ENCODE data around the gene PPIL4. TPM values are rescaled to one million over a fixed set of nuclear protein-coding genes. Genes with fewer than 3 reads are reported as not detected.

PPIL4 gene
- total and polyA plus RNA-seq, 10 of the 15 experiments (the other 5 are each of a cell fraction or from before 2014, with no cell fraction given) = 8.0 to 28.4 (median 24.3) TPM

- TF ChIP-seq NFIC (IDR thresholded peaks at IDR 0.05; ENCODE audit: low read depth, low read length) = no peak
Observed at GRCh38 chr6:149541139-149541538, 4.7 kb downstream of the PPIL4 start (continued).

DNA sequence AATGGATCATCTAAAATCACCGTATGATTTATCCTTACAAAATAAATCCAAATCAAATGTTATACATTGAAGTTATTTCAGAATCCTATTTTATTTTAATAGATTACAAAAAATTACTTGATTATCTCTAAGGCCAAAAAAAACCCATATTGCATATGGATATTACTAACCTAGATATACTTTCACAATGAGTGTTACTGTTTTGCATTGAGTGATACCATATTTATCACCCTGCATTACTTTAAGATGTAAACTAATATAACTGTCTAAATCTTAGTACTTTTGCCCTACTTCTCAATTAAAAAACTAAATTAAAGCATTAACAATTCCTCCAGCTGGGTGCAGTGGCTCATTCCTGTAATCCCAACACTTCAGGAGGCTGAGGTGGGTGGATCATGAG, 11.1 kb downstream of the PPIL4 start:
- no peak overlapping the region for H3K4me2 ChIP-seq (ENCODE audit: control insufficient read depth, insufficient read depth)
- H3K27me3 ChIP-seq (replicated peaks in 1 of 2; ENCODE audit: control insufficient read depth in 2 of 2, insufficient read depth in 2 of 2, low read length in 1 of 2) = no peaks in the 10 kb centered on the region
- ChIA-PET RAD21 (ENCODE audit: unreplicated experiment) (no interaction called here), POLR2A (no interaction called here), SMC1A (ENCODE audit: uncharacterized antibody, unreplicated experiment) (interaction anchor here (2.0 kb wide), 1 partner anchor 12 kb away, joined by 5 read pairs; no protein-coding TSS in a partner anchor), CTCF (no interaction called here)
- 100% methylated on average over 1 of the region's 1 CpG for WGBS (ENCODE audit: insufficient coverage, insufficient replicate concordance, low lambda C conversion rate, missing lambda C conversion rate)
- BruUV-seq (replicated peaks) = no TSS peak
- TF ChIP-seq GATAD2B (conservative IDR thresholded peaks at IDR 0.05; ENCODE audit: low read depth) (no peak), CBX5 (IDR thresholded peaks at IDR 0.05; ENCODE audit: low read depth) (no peak), ZNF217 (IDR thresholded peaks at IDR 0.05) (no peak), ETV6 (conservative IDR thresholded peaks at IDR 0.05 in 1 of 2, IDR thresholded peaks at IDR 0.05 in 1 of 2; ENCODE audit: borderline replicate concordance in 1 of 2, low read depth in 1 of 2) (no peak), SIX5 (IDR thresholded peaks at IDR 0.05; ENCODE audit: low read depth, low read length, severe bottlenecking) (no peak), PAX5 (IDR thresholded peaks at IDR 0.05; ENCODE audit: borderline replicate concordance, low read depth, low read length) (no peak), NFIC (IDR thresholded peaks at IDR 0.05; ENCODE audit: low read depth, low read length) (no peak)
- TF ChIP-seq, protein P1, sequence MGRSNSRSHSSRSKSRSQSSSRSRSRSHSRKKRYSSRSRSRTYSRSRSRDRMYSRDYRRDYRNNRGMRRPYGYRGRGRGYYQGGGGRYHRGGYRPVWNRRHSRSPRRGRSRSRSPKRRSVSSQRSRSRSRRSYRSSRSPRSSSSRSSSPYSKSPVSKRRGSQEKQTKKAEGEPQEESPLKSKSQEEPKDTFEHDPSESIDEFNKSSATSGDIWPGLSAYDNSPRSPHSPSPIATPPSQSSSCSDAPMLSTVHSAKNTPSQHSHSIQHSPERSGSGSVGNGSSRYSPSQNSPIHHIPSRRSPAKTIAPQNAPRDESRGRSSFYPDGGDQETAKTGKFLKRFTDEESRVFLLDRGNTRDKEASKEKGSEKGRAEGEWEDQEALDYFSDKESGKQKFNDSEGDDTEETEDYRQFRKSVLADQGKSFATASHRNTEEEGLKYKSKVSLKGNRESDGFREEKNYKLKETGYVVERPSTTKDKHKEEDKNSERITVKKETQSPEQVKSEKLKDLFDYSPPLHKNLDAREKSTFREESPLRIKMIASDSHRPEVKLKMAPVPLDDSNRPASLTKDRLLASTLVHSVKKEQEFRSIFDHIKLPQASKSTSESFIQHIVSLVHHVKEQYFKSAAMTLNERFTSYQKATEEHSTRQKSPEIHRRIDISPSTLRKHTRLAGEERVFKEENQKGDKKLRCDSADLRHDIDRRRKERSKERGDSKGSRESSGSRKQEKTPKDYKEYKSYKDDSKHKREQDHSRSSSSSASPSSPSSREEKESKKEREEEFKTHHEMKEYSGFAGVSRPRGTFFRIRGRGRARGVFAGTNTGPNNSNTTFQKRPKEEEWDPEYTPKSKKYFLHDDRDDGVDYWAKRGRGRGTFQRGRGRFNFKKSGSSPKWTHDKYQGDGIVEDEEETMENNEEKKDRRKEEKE (IDR thresholded peaks at IDR 0.05) = no peak
- H3K27ac ChIP-seq (ENCODE audit: control insufficient read depth, insufficient read depth) = no peak overlapping the region
- H4K20me1 ChIP-seq (ENCODE audit: control insufficient read depth, insufficient read depth) = no peaks in the 10 kb centered on the region
- in situ Hi-C loops (cut with MboI) = no loop called here
- DNase-seq (ENCODE audit: low read depth, low spot score) (no peak), FAIRE-seq (no peak), ATAC-seq (no peak)
- H3K79me2 ChIP-seq (ENCODE audit: control insufficient read depth, insufficient read depth, low read length) = no peaks in the 10 kb centered on the region
- H3K4me3 ChIP-seq = no peak overlapping the region
- H2AFZ ChIP-seq (ENCODE audit: control insufficient read depth, low read depth, low read length) = no peak overlapping the region
- intact Hi-C loops (cut with micrococcal nuclease; ENCODE audit: unreplicated experiment) = no loop called here
- no peaks in the 10 kb centered on the region for H3K4me1 ChIP-seq (ENCODE audit: control insufficient read depth, insufficient read depth, low read length)
- no peak overlapping the region for H3K9ac ChIP-seq (ENCODE audit: control insufficient read depth, insufficient read depth, low read length)
- peaks cover 3 to 22% of the 10 kb centered on the region in 2 experiments; a peak in 3 of 4 replicates for H3K36me3 ChIP-seq (ENCODE audit: control insufficient read depth in 2 of 2, insufficient read depth in 2 of 2, low read length in 1 of 2)
- H3K9me3 ChIP-seq (replicated peaks; ENCODE audit: control insufficient read depth, insufficient read depth, low read length) = no peaks in the 10 kb centered on the region
